HepG2 (cell line): Measurements from ENCODE around the gene ALOX12. TPM values are rescaled to one million over a fixed set of nuclear protein-coding genes. Genes with fewer than 3 reads are reported as not detected.

Experiments
- ARHGAP35 ChIP-seq: sonication (generic); formaldehyde crosslinking; IDR thresholded peaks from 2 replicates; pipeline ENCODE4 v1.9.0; 2022; ENCODE audit warnings: mild to moderate bottlenecking, inconsistent platforms, moderate library complexity, missing genetic modification reagents, borderline replicate concordance
- ATM ChIP-seq: fragments of 450-650 bp; IDR thresholded peaks from 2 replicates; pipeline ENCODE4 v1.7.1; 2017; ENCODE audit warnings: mild to moderate bottlenecking, borderline replicate concordance
- CTCF ChIP-seq: sonication (generic); formaldehyde crosslinking; IDR thresholded peaks from 2 replicates; pipeline ENCODE4 v1.5.0; 2020; ENCODE audit warnings: mild to moderate bottlenecking, missing genetic modification reagents, moderate library complexity
- DR1 ChIP-seq: sonication (generic); formaldehyde crosslinking; IDR thresholded peaks from 2 replicates; pipeline ENCODE4 v1.8.0; 2021; ENCODE audit warnings: mild to moderate bottlenecking, missing genetic modification reagents, inconsistent platforms
- HOXA7 ChIP-seq: sonication (generic); formaldehyde crosslinking; IDR thresholded peaks from 2 replicates; pipeline ENCODE4 v1.8.1; 2022; ENCODE audit warnings: mild to moderate bottlenecking, missing genetic modification reagents, moderate library complexity
- HOXD1 ChIP-seq: sonication (generic); formaldehyde crosslinking; IDR thresholded peaks from 2 replicates; pipeline ENCODE4 v1.5.0; 2020; ENCODE audit warnings: missing genetic modification reagents
- ISL2 ChIP-seq: sonication (generic); formaldehyde crosslinking; IDR thresholded peaks from 2 replicates; pipeline ENCODE4 v1.5.0; 2020; ENCODE audit warnings: missing genetic modification reagents
- KDM6A ChIP-seq: IDR thresholded peaks from 2 replicates; pipeline ENCODE4 v1.6.1; 2016; ENCODE audit warnings: low read depth
- MTA1 ChIP-seq: sonication (generic); formaldehyde crosslinking; IDR thresholded peaks from 2 replicates; pipeline ENCODE4 v1.4.0; 2020; ENCODE audit warnings: missing genetic modification reagents, mild to moderate bottlenecking, borderline replicate concordance
- NCOA2 ChIP-seq: sonication (generic); formaldehyde crosslinking; IDR thresholded peaks from 2 replicates; pipeline ENCODE4 v1.8.0; 2022; ENCODE audit warnings: inconsistent platforms
- ONECUT2 ChIP-seq: sonication (generic); formaldehyde crosslinking; IDR thresholded peaks from 2 replicates; pipeline ENCODE4 v1.4.0; 2020; ENCODE audit warnings: missing genetic modification reagents
- SETDB1 ChIP-seq: sonication (generic); formaldehyde crosslinking; IDR thresholded peaks from 2 replicates; pipeline ENCODE4 v1.5.1; 2020; ENCODE audit warnings: missing genetic modification reagents, mild to moderate bottlenecking, borderline replicate concordance
- ZBTB7B ChIP-seq: sonication (generic); formaldehyde crosslinking; IDR thresholded peaks from 2 replicates; pipeline ENCODE4 v1.4.0; 2020; ENCODE audit warnings: missing genetic modification reagents
- ZC3H13 ChIP-seq: sonication (generic); formaldehyde crosslinking; IDR thresholded peaks from 2 replicates; pipeline ENCODE4 v1.8.1; 2023; ENCODE audit warnings: mild to moderate bottlenecking, missing genetic modification reagents, moderate library complexity
- ZFY ChIP-seq: sonication (generic); formaldehyde crosslinking; IDR thresholded peaks from 2 replicates; pipeline ENCODE4 v1.4.0; 2020; ENCODE audit warnings: missing genetic modification reagents
- ZMYM2 ChIP-seq: sonication (generic); formaldehyde crosslinking; IDR thresholded peaks from 2 replicates; pipeline ENCODE4 v1.8.0; 2022; ENCODE audit warnings: mild to moderate bottlenecking, missing genetic modification reagents
- ZNF264 ChIP-seq: sonication (generic); formaldehyde crosslinking; IDR thresholded peaks from 2 replicates; pipeline ENCODE4 v1.4.0; 2020; ENCODE audit warnings: missing genetic modification reagents
- ZNF292 ChIP-seq: sonication (generic); formaldehyde crosslinking; IDR thresholded peaks from 2 replicates; pipeline ENCODE4 v1.8.1; 2022; ENCODE audit warnings: mild to moderate bottlenecking, low read depth, missing genetic modification reagents, borderline replicate concordance
- ZNF326 ChIP-seq: sonication (generic); formaldehyde crosslinking; IDR thresholded peaks from 2 replicates; pipeline ENCODE4 v1.4.0; 2020; ENCODE audit warnings: missing genetic modification reagents, borderline replicate concordance
- ZNF446 ChIP-seq: sonication (generic); formaldehyde crosslinking; IDR thresholded peaks from 2 replicates; pipeline ENCODE4 v1.5.0; 2020; ENCODE audit warnings: mild to moderate bottlenecking, missing genetic modification reagents
- ZNF609 ChIP-seq: sonication (generic); formaldehyde crosslinking; IDR thresholded peaks from 2 replicates; pipeline ENCODE4 v1.4.0; 2020; ENCODE audit warnings: mild to moderate bottlenecking, missing genetic modification reagents, borderline replicate concordance
- ZNF619 ChIP-seq: sonication (generic); formaldehyde crosslinking; IDR thresholded peaks from 2 replicates; pipeline ENCODE4 v1.4.0; 2020; ENCODE audit warnings: mild to moderate bottlenecking, missing genetic modification reagents
- ZNF781 ChIP-seq: sonication (generic); formaldehyde crosslinking; IDR thresholded peaks from 2 replicates; pipeline ENCODE4 v1.5.1; 2020; ENCODE audit warnings: borderline replicate concordance, mild to moderate bottlenecking, missing genetic modification reagents; ENCODE audit errors: not compliant biosample characterization
- polyA plus RNA-seq, 8 experiments: library from polyadenylated mRNA; depleted of rRNA in 3 of 8; stranded (reverse) in 7 of 8; unstranded in 1 of 8; fragments of >200 nt; fragmentation: Illumina TruSeq in 4 of 8; extraction: Trizol in 4 of 8; gene quantifications; 2 replicates each; pipeline versions ENCODE4 v1.2.1 to v1.2.3, GENCODE V29; 2011 to 2016; ENCODE audit warnings: low read depth in 4 of 8, missing spikeins in 1 of 8, mixed read lengths in 1 of 8; ENCODE audit not compliant: insufficient read depth in 1 of 8
- total RNA-seq, 5 experiments: library from RNA; depleted of rRNA; stranded (reverse); fragments of >200 nt; fragmentation: Illumina TruSeq; extraction: Trizol; gene quantifications; 2 replicates each; pipeline ENCODE4 v1.2.3, GENCODE V29; 2016; ENCODE audit warnings: low read depth in 1 of 5
- TF ChIP-seq, protein P1 (sequence below): sonication (generic); formaldehyde crosslinking; IDR thresholded peaks from 2 replicates; pipeline ENCODE4 v1.4.0; 2020; ENCODE audit warnings: mild to moderate bottlenecking, missing genetic modification reagents

The ALOX12 gene
- total and polyA plus RNA-seq, 2 of the 13 experiments (the other 11 are each of a cell fraction or from before 2014, with no cell fraction given): not detected

GRCh38 chr17:7038025-7038862 lies 42.4 kb downstream of the ALOX12 start (continued):
- TF ChIP-seq ZNF609 (CRISPR knock-in tag): 0 out of 2 replicates have a peak, but pooled peaks have one; percentile 22
- TF ChIP-seq ISL2 (CRISPR knock-in tag): no peak
- peak; percentile 56; the same call in 1 of the 2 replicates for TF ChIP-seq MTA1 (CRISPR knock-in tag)
- TF ChIP-seq KDM6A (CRISPR knock-in tag): no peak
- no peak for TF ChIP-seq HOXA7 (CRISPR knock-in tag)
- peak; percentile 56 for TF ChIP-seq CTCF (CRISPR knock-in tag)
- peak; percentile 80 for TF ChIP-seq ZBTB7B (CRISPR knock-in tag)
- peak; percentile 23; the same call in 1 of the 2 replicates for TF ChIP-seq ZNF292 (CRISPR knock-in tag)
- no peak for TF ChIP-seq ZNF264
- TF ChIP-seq ZNF446 (CRISPR knock-in tag): no peak
- TF ChIP-seq, protein P1, sequence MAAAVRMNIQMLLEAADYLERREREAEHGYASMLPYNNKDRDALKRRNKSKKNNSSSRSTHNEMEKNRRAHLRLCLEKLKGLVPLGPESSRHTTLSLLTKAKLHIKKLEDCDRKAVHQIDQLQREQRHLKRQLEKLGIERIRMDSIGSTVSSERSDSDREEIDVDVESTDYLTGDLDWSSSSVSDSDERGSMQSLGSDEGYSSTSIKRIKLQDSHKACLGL (CRISPR knock-in tag): no peak
- no peak for TF ChIP-seq SETDB1
- no peak for TF ChIP-seq NCOA2 (CRISPR knock-in tag)
- TF ChIP-seq ONECUT2 (CRISPR knock-in tag): no peak
- TF ChIP-seq ZMYM2: 0 out of 2 replicates have a peak, but pooled peaks have one; percentile 25
- no peak for TF ChIP-seq ARHGAP35
- TF ChIP-seq HOXD1 (CRISPR knock-in tag): no peak
- TF ChIP-seq DR1 (CRISPR knock-in tag): no peak
- peak; percentile 36; the same call in 1 of the 2 replicates for TF ChIP-seq ZFY
- TF ChIP-seq ATM: no peak
- peak; percentile 62; the same call in 1 of the 2 replicates for TF ChIP-seq ZC3H13 (CRISPR knock-in tag)
- 0 out of 2 replicates have a peak, but pooled peaks have one; percentile 44 for TF ChIP-seq ZNF619
- no peak for TF ChIP-seq ZNF326 (CRISPR knock-in tag)
- no peak for TF ChIP-seq ZNF781 (CRISPR knock-in tag)
